ENCODE results near the gene FTCD.
A peak's percentile ranks its signal among the peaks of the same experiment; 100 is the strongest.
"Not testable (repeated sequence)": the region's sequence is repeated elsewhere in the genome, so short reads cannot be mapped to it uniquely, and the experiment has no call there.

FTCD gene

GRCh38 chr21:46187814-46188213 is 32.4 kb upstream of the FTCD start:
- ChIA-PET CTCF (no interaction called here), POLR2A (no interaction called here)
- no peak for DNase-seq (ENCODE audit: low read depth, low spot score)
- no peak for TF ChIP-seq CTCF (IDR thresholded peaks at IDR 0.05; ENCODE audit: insufficient read depth, low read length, missing control alignments)
- no peak overlapping the region for H3K4me3 ChIP-seq (ENCODE audit: low read depth, low read length)

- no peak for TF ChIP-seq CTCF (IDR thresholded peaks at IDR 0.05; ENCODE audit: insufficient read depth, low read length, missing control alignments)
- CTCF ChIA-PET = interaction anchor here (0.6 to 1.0 kb wide), 3 partner anchors 11 to 43 kb away, joined by 3 to 4 read pairs (median 3); no protein-coding TSS in a partner anchor
- POLR2A ChIA-PET = no interaction called here
- H3K4me3 ChIP-seq (ENCODE audit: low read depth, low read length) = no peak overlapping the region
- no peak for DNase-seq (ENCODE audit: low read depth, low spot score)
Observed at GRCh38 chr21:46187261-46187660, 31.9 kb upstream of the FTCD start.

GRCh38 chr21:46185716-46186115 is 30.3 kb upstream of the FTCD start:
- TF ChIP-seq CTCF (IDR thresholded peaks at IDR 0.05; ENCODE audit: insufficient read depth, low read length, missing control alignments) = no peak
- H3K4me3 ChIP-seq (ENCODE audit: low read depth, low read length) = no peak overlapping the region
- no peak for DNase-seq (ENCODE audit: low read depth, low spot score)
- POLR2A ChIA-PET = no interaction called here
- CTCF ChIA-PET = interaction anchor here (1.0 kb wide), 1 partner anchor 33 kb away, joined by 3 read pairs; no protein-coding TSS in a partner anchor

GRCh38 chr21:46184625-46185555 is 29.5 kb upstream of the FTCD start:
- DNase-seq (ENCODE audit: low read depth, low spot score) = no peak

GRCh38 chr21:46183910-46184624 is 28.7 kb upstream of the FTCD start, which contains the start of gene SPATC1L:
Gene SPATC1L (minus strand): TSS chr21:46184459. CDS start chr21:46182816, 1,643 bp downstream.
- ChIA-PET CTCF (no interaction called here), POLR2A (no interaction called here)
- no peak for TF ChIP-seq CTCF (IDR thresholded peaks at IDR 0.05; ENCODE audit: insufficient read depth, low read length, missing control alignments)
- H3K4me3 ChIP-seq (ENCODE audit: low read depth, low read length) = peak within 1 kb of the TSS; percentile 53
- no peak for DNase-seq (ENCODE audit: low read depth, low spot score)

More at GRCh38 chr21:46184625-46185555, 29.5 kb upstream of the FTCD start:
- CTCF ChIA-PET = interaction anchor here (1.0 kb wide), 1 partner anchor 32 kb away, joined by 3 read pairs; no protein-coding TSS in a partner anchor
- peak overlapping the region; percentile 40 for H3K4me3 ChIP-seq (ENCODE audit: low read depth, low read length)
- TF ChIP-seq CTCF (IDR thresholded peaks at IDR 0.05; ENCODE audit: insufficient read depth, low read length, missing control alignments) = no peak
- POLR2A ChIA-PET = no interaction called here

- POLR2A ChIA-PET; DNase-seq (ENCODE audit: low read depth, low spot score); CTCF ChIA-PET; H3K4me3 ChIP-seq (ENCODE audit: low read depth, low read length): not testable (repeated sequence)
Observed at GRCh38 chr21:46183337-46183909, 28.0 kb upstream of the FTCD start.
